DMS114 treated with DMSO at 0.1 percent for 48 hours (cell line): ENCODE results near the gene AGO3.
"Not testable (repeated sequence)": the region's sequence is repeated elsewhere in the genome, so short reads cannot be mapped to it uniquely, and the experiment has no call there.

Source experiments
- DNase-seq: peaks from one replicate; lab custom pipeline; 2025; ENCODE audit not compliant: unreplicated experiment; lab: John Stamatoyannopoulos, UW

The AGO3 gene

GRCh38 chr1:36006941-36007500 lies 76.1 kb downstream of the AGO3 start:
- DNase-seq, result no peak

GRCh38 chr1:36007741-36008140 lies 76.8 kb downstream of the AGO3 start:
- DNase-seq, result no peak

- no peak for DNase-seq
Observed at GRCh38 chr1:36008546-36009197, 77.8 kb downstream of the AGO3 start.

GRCh38 chr1:36014722-36015220 lies 83.9 kb downstream of the AGO3 start:
- no peak for DNase-seq

GRCh38 chr1:36016686-36017085 lies 85.8 kb downstream of the AGO3 start:
- DNase-seq, result no peak

GRCh38 chr1:36023098-36023769 lies 92.3 kb downstream of the AGO3 start:
- DNase-seq, result no peak

GRCh38 chr1:36024024-36024423 lies 93.1 kb downstream of the AGO3 start:
- not testable (repeated sequence) for DNase-seq

- DNase-seq, result no peak
Observed at GRCh38 chr1:36024847-36025246, 93.9 kb downstream of the AGO3 start.

GRCh38 chr1:36027766-36028165 lies 96.9 kb downstream of the AGO3 start:
- DNase-seq, result no peak

GRCh38 chr1:36031441-36031840 lies 100.5 kb downstream of the AGO3 start:
- no peak for DNase-seq

- no peak for DNase-seq
Observed at GRCh38 chr1:36034692-36035091, 103.8 kb downstream of the AGO3 start.

- DNase-seq, result no peak
Observed at GRCh38 chr1:36035154-36035553, 104.2 kb downstream of the AGO3 start.

- no peak for DNase-seq
Observed at GRCh38 chr1:36040238-36040637, 109.3 kb downstream of the AGO3 start.

- no peak for DNase-seq
Observed at GRCh38 chr1:36051821-36052220, 120.9 kb downstream of the AGO3 start.

- DNase-seq, result no peak
Observed at GRCh38 chr1:36053978-36054377, 123.1 kb downstream of the AGO3 start.

- DNase-seq, result no peak
Observed at GRCh38 chr1:36055706-36056105, 124.8 kb downstream of the AGO3 start.

- DNase-seq, result no peak
Observed at GRCh38 chr1:36062315-36062714, 131.4 kb downstream of the AGO3 start.

GRCh38 chr1:36067871-36068270 lies 137.0 kb downstream of the AGO3 start:
- no peak for DNase-seq

GRCh38 chr1:36068866-36069265 lies 138.0 kb downstream of the AGO3 start:
- no peak for DNase-seq

GRCh38 chr1:36070349-36070748 lies 139.4 kb downstream of the AGO3 start:
- DNase-seq, result no peak

- no peak for DNase-seq
Observed at GRCh38 chr1:36076979-36077573, 146.2 kb downstream of the AGO3 start.

GRCh38 chr1:36080236-36080635 lies 149.3 kb downstream of the AGO3 start:
- DNase-seq, result no peak
